ENCODE results near the gene INPP5J. TPM values are rescaled to one million over a fixed set of nuclear protein-coding genes. Genes with fewer than 3 reads are reported as not detected.

INPP5J gene
- total RNA-seq, 2 donors from 2014 or later, result 18.3 to 18.4 TPM

- Histone ChIP-seq H3K27ac (no peak overlapping the region), H3K36me3 (no peaks in the 10 kb centered on the region), H3K4me1 (no peaks in the 10 kb centered on the region), H3K9me3 (no peaks in the 10 kb centered on the region), H3K27me3 (no peaks in the 10 kb centered on the region), H3K9ac (ENCODE audit: low read depth in 2 of 2, low read length in 2 of 2) (no peak overlapping the region), H3K4me3 (no peak overlapping the region)
- TF ChIP-seq, protein P1, sequence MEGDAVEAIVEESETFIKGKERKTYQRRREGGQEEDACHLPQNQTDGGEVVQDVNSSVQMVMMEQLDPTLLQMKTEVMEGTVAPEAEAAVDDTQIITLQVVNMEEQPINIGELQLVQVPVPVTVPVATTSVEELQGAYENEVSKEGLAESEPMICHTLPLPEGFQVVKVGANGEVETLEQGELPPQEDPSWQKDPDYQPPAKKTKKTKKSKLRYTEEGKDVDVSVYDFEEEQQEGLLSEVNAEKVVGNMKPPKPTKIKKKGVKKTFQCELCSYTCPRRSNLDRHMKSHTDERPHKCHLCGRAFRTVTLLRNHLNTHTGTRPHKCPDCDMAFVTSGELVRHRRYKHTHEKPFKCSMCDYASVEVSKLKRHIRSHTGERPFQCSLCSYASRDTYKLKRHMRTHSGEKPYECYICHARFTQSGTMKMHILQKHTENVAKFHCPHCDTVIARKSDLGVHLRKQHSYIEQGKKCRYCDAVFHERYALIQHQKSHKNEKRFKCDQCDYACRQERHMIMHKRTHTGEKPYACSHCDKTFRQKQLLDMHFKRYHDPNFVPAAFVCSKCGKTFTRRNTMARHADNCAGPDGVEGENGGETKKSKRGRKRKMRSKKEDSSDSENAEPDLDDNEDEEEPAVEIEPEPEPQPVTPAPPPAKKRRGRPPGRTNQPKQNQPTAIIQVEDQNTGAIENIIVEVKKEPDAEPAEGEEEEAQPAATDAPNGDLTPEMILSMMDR (IDR thresholded peaks at IDR 0.05), result no peak
- intact Hi-C loops (cut with DNase I), result no loop called here
- no peak for DNase-seq
These were observed 13.9 kb downstream of the INPP5J start for GRCh38 chr22:31136711-31137110.

DNA sequence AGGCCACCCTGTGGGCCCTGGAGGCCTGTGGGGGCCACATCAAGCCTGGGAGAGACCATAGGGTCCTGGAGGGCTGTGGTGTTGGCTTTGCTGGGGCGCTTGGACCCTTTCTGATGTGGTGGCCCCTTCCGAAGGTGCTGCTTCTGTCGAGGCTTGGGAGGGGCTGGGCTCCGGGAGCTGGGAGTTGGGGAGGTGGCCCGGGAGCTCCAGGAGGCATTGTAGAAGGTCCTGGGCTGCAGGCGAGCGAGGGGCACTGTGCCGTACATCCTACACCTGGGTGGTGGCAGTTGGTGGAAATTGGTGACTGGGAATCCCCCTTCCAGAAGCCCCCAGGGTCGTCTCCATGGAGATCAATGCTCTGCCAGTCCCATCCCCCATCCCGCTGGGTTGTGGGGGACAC, 15.0 kb downstream of the INPP5J start:
- no peak for DNase-seq
- Histone ChIP-seq H3K4me1 (no peaks in the 10 kb centered on the region), H3K36me3 (no peaks in the 10 kb centered on the region), H3K9ac (ENCODE audit: low read depth in 2 of 2, low read length in 2 of 2) (no peak overlapping the region), H3K27me3 (no peaks in the 10 kb centered on the region), H3K4me3 (no peak overlapping the region), H3K9me3 (no peaks in the 10 kb centered on the region), H3K27ac (no peak overlapping the region)
- intact Hi-C loops (cut with DNase I), result no loop called here
- TF ChIP-seq, protein P1 (IDR thresholded peaks at IDR 0.05), result no peak

GRCh38 chr22:31138126-31138525, 15.4 kb downstream of the INPP5J start:
- H3K4me1 ChIP-seq, result no peaks in the 10 kb centered on the region
- no peaks in the 10 kb centered on the region for H3K9me3 ChIP-seq
- TF ChIP-seq, protein P1 (IDR thresholded peaks at IDR 0.05), result no peak
- intact Hi-C loops (cut with DNase I), result no loop called here
- no peak overlapping the region for H3K9ac ChIP-seq (ENCODE audit: low read depth in 2 of 2, low read length in 2 of 2)
- no peak overlapping the region for H3K4me3 ChIP-seq
- H3K27ac ChIP-seq, result no peak overlapping the region
- no peak for DNase-seq
- H3K27me3 ChIP-seq, result no peaks in the 10 kb centered on the region
- no peaks in the 10 kb centered on the region for H3K36me3 ChIP-seq

GRCh38 chr22:31139066-31139465, 16.3 kb downstream of the INPP5J start:
- Histone ChIP-seq H3K9ac (ENCODE audit: low read depth in 2 of 2, low read length in 2 of 2) (no peak overlapping the region), H3K27ac (no peak overlapping the region), H3K36me3 (no peaks in the 10 kb centered on the region), H3K9me3 (no peaks in the 10 kb centered on the region), H3K4me3 (no peak overlapping the region), H3K4me1 (no peaks in the 10 kb centered on the region), H3K27me3 (no peaks in the 10 kb centered on the region)
- TF ChIP-seq, protein P1 (IDR thresholded peaks at IDR 0.05), result no peak
- no peak for DNase-seq
- intact Hi-C loops (cut with DNase I), result no loop called here

DNA sequence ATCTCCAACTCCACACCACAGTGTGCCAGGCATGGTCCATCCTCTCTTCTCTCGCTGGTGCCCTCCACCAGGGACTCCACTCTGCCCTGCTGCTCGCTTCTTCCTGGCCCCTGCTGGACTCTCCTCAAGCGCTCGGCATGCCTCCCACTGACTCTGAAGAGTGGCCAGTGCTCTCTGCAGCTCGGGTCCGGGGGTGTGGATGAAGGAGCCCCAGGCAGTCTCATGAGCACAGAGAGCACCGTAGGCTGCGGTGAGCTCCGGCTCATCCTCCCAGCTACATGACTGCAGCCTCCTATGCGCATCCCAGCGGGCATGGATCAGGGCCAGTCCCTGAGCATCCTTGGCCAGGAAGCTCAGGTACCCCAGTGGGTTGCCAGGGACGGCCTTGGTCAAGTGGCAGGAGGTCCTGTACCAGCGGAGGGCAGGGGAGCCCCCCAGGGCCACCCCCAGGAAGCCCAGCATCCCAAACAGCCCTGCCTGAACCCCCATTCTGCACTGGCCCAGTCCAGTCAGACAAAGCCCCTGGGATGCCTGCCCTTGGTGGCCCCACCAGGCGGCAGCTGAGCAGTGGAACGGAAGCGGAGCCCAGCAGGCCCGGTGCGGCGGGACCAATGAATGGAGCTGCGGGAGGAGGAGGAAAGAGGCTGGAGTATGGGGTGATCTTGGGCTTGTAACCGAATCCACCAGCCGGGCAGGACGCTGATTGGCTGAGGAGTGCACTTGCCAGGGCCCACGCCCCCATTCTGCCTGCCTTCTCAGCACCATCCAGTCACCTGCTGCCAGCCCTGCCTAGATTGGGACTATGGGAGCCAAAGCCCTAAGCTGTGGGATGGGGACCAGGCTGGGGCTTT, 17.3 kb downstream of the INPP5J start, which contains the start of gene PLA2G3:
Gene PLA2G3 (minus strand): TSS at position 643 of the 851 bp plus-strand sequence. CDS start 154 bp downstream, at position 489.
- intact Hi-C loops (cut with DNase I), result no loop called here

More for the DNA sequence above, 17.3 kb downstream of the INPP5J start, which contains the start of gene PLA2G3:
- no peak within 1 kb of the TSS for H3K4me3 ChIP-seq
- TF ChIP-seq, protein P1 (IDR thresholded peaks at IDR 0.05), result no peak
- H3K9me3 ChIP-seq, result no peaks in the 10 kb centered on the region
- H3K4me1 ChIP-seq, result no peaks in the 10 kb centered on the region
- no peak within 1 kb of the TSS for H3K27ac ChIP-seq
- H3K36me3 ChIP-seq, result no peaks in the 10 kb centered on the region
- no peak within 1 kb of the TSS for H3K9ac ChIP-seq (ENCODE audit: low read depth in 2 of 2, low read length in 2 of 2)
- no peaks in the 10 kb centered on the region for H3K27me3 ChIP-seq
- peak; percentile 48 for DNase-seq

Measured in colonic mucosa (tissue), 4 donors.